Measurements from ENCODE around the gene ALKBH6. TPM values are rescaled to one million over a fixed set of nuclear protein-coding genes. Genes with fewer than 3 reads are reported as not detected.

The ALKBH6 gene
- polyA plus RNA-seq, 1 experiment = 17.5 TPM

DNA sequence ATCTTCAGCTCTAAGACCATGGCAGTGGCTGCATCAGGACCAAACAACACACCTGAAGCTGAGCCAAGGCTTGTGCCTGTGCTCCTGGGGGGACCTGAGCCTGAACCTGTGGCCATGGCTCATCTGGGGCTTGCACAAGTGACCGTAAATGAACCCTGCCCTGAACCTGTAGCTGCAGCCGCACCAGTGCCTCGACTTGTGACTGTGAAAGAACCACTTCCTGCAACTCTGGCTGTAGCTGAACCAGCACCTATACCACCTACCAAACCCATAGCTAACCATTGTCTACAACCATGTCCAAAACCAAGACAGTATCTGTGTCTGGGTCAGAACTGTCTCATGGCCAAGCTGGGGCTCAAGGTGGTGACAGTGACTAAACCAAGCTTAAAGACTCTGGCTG, 47.2 kb downstream of the ALKBH6 start:
- no peaks in the 10 kb centered on the region for H3K36me3 ChIP-seq (ENCODE audit: control insufficient read depth, insufficient read depth, low read length)
- TF ChIP-seq, protein P1, sequence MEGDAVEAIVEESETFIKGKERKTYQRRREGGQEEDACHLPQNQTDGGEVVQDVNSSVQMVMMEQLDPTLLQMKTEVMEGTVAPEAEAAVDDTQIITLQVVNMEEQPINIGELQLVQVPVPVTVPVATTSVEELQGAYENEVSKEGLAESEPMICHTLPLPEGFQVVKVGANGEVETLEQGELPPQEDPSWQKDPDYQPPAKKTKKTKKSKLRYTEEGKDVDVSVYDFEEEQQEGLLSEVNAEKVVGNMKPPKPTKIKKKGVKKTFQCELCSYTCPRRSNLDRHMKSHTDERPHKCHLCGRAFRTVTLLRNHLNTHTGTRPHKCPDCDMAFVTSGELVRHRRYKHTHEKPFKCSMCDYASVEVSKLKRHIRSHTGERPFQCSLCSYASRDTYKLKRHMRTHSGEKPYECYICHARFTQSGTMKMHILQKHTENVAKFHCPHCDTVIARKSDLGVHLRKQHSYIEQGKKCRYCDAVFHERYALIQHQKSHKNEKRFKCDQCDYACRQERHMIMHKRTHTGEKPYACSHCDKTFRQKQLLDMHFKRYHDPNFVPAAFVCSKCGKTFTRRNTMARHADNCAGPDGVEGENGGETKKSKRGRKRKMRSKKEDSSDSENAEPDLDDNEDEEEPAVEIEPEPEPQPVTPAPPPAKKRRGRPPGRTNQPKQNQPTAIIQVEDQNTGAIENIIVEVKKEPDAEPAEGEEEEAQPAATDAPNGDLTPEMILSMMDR (IDR thresholded peaks at IDR 0.05; ENCODE audit: insufficient read depth, low read depth, low read length) = no peak
- no peak overlapping the region for H3K4me3 ChIP-seq (ENCODE audit: low read depth, low read length)
- no peak for DNase-seq (ENCODE audit: low read depth)
- no peaks in the 10 kb centered on the region for H3K27me3 ChIP-seq (ENCODE audit: control insufficient read depth, insufficient read depth, low read length)
- POLR2A ChIA-PET = no interaction called here
- CTCF ChIA-PET = interaction anchor here (1.2 to 1.3 kb wide), 2 partner anchors 10 to 15 kb away, joined by 3 to 4 read pairs; no protein-coding TSS in a partner anchor

DNA sequence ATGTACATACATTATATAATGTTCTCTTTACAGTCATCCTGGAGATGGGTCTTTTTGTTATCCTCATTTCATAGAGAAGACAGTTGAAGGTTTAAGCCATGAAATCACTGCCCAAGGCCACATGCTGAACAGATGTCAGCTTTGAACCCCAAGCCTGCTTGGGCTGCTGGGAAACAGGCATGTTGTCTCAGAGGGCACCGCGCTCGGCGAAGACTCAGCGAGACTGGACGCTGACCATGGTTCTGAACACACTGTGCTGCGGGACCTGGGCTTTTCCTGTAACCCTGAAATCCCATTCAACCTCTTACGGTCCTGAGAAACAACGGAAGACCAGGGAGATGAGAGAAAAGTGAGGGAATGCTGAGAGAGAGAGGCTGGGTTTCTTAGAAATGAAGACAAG, 50.5 kb downstream of the ALKBH6 start:
- POLR2A ChIA-PET = no interaction called here
- CTCF ChIA-PET = interaction anchor here (0.6 kb wide), 1 partner anchor 34 kb away, joined by 3 read pairs; no protein-coding TSS in a partner anchor

DNA sequence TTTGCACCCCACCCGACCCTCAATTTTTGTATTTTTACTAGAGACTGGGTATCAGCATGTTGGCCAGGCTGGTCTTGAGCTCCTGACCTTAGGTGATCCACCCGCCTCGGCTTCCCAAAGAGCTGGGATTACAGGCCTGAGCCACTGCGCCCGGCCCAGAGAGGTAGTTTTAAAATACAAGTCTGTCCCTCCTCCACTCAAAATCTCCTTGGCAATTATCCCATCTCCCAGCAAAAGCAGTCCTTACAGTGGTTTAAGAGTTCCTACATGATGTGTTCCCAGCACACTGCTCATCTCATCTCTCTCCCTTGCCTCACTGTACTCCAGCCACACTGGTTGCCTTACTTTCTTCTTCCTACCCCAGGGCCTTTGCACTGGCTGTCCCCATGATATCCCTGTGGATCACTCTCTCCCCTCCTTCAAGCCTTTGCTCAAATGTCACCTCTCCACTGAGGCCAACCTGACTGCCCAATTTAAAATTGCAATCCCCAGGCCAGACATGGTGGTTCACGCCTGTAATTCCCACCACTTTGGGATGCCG, 53.5 kb downstream of the ALKBH6 start:
- Histone ChIP-seq H3K27me3 (ENCODE audit: control insufficient read depth, insufficient read depth, low read length) (peaks cover 24% of the 10 kb centered on the region), H3K36me3 (ENCODE audit: control insufficient read depth, insufficient read depth, low read length) (no peaks in the 10 kb centered on the region), H3K4me3 (ENCODE audit: low read depth, low read length) (no peak overlapping the region)
- DNase-seq (ENCODE audit: low read depth) = no peak
- ChIA-PET POLR2A (no interaction called here), CTCF (no interaction called here)
- TF ChIP-seq, protein P1 (IDR thresholded peaks at IDR 0.05; ENCODE audit: insufficient read depth, low read depth, low read length) = no peak

More for the DNA sequence above, 50.5 kb downstream of the ALKBH6 start:
- DNase-seq (ENCODE audit: low read depth) = no peak
- Histone ChIP-seq H3K4me3 (ENCODE audit: low read depth, low read length) (no peak overlapping the region), H3K36me3 (ENCODE audit: control insufficient read depth, insufficient read depth, low read length) (no peaks in the 10 kb centered on the region), H3K27me3 (ENCODE audit: control insufficient read depth, insufficient read depth, low read length) (peaks cover 15% of the 10 kb centered on the region)
- TF ChIP-seq, protein P1 (IDR thresholded peaks at IDR 0.05; ENCODE audit: insufficient read depth, low read depth, low read length) = no peak

DNA sequence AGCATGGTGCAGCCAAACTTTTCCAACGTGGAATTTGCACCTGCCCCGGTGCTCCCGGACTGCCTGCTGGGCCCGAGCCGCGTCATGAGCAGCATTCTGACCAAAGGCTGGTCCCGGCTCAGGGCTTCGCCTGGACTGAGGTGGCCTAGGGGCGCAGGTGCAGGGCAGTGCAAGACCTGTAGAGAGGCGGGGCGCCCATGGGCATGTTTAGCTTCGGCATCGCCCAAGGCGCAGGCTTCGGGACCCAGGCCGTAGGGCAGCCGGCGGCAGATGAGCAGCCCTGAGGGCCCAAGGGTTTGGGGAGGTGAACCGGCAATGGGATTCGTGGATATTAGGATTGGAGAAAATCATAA, 54.1 kb downstream of the ALKBH6 start:
- CTCF ChIA-PET = interaction anchor here (1.5 kb wide), 1 partner anchor 10 kb away, joined by 4 read pairs; no protein-coding TSS in a partner anchor
- no peak for DNase-seq (ENCODE audit: low read depth)
- no peak overlapping the region for H3K4me3 ChIP-seq (ENCODE audit: low read depth, low read length)
- H3K36me3 ChIP-seq (ENCODE audit: control insufficient read depth, insufficient read depth, low read length) = no peaks in the 10 kb centered on the region
- peaks cover 24% of the 10 kb centered on the region for H3K27me3 ChIP-seq (ENCODE audit: control insufficient read depth, insufficient read depth, low read length)
- TF ChIP-seq, protein P1 (IDR thresholded peaks at IDR 0.05; ENCODE audit: insufficient read depth, low read depth, low read length) = no peak
- POLR2A ChIA-PET = no interaction called here

Other genes starting within 250 kb of the ALKBH6 start
- 1.1 and 3.6 TPM in 2 replicates for gene ARHGAP33, start 238.6 kb downstream of the ALKBH6 start, polyA plus RNA-seq (2011; rRNA removed)
- gene PRODH2, start 201.4 kb downstream of the ALKBH6 start, polyA plus RNA-seq (2011; rRNA removed) = not detected in 2 replicates
- gene NPHS1, start 161.7 kb downstream of the ALKBH6 start, polyA plus RNA-seq (2011; rRNA removed) = not detected in 2 replicates
- gene KIRREL2, start 157.3 kb downstream of the ALKBH6 start, polyA plus RNA-seq (2011; rRNA removed) = 0.05 TPM in 1 of 2 replicates, not detected in the other
- gene APLP1, start 145.6 kb downstream of the ALKBH6 start, polyA plus RNA-seq (2011; rRNA removed) = 6.6 and 11.4 TPM in 2 replicates
- 2.9 and 4.9 TPM in 2 replicates for gene NFKBID, start 113.7 kb downstream of the ALKBH6 start, polyA plus RNA-seq (2011; rRNA removed)
- 0.74 and 1.2 TPM in 2 replicates for gene HCST, start 111.7 kb downstream of the ALKBH6 start, polyA plus RNA-seq (2011; rRNA removed)
- not detected in 2 replicates for gene TYROBP, start 105.9 kb downstream of the ALKBH6 start, polyA plus RNA-seq (2011; rRNA removed)
- 0.83 and 1.8 TPM in 2 replicates for gene LRFN3, start 77.8 kb downstream of the ALKBH6 start, polyA plus RNA-seq (2011; rRNA removed)
- 12.0 and 14.5 TPM in 2 replicates for gene SDHAF1, start 19.0 kb downstream of the ALKBH6 start, polyA plus RNA-seq (2011; rRNA removed)
- gene SYNE4, start 5.4 kb downstream of the ALKBH6 start, polyA plus RNA-seq (2011; rRNA removed) = 0.16 and 0.20 TPM in 2 replicates
- 14.7 and 23.9 TPM in 2 replicates for gene CLIP3, start 18.7 kb upstream of the ALKBH6 start, polyA plus RNA-seq (2011; rRNA removed)
- 8.2 and 11.0 TPM in 2 replicates for gene THAP8, start 40.1 kb upstream of the ALKBH6 start, polyA plus RNA-seq (2011; rRNA removed)
- 2.1 and 5.3 TPM in 2 replicates for gene WDR62, start 40.7 kb upstream of the ALKBH6 start, polyA plus RNA-seq (2011; rRNA removed)
- not detected in 2 replicates for gene OVOL3, start 96.9 kb upstream of the ALKBH6 start, polyA plus RNA-seq (2011; rRNA removed)
- gene POLR2I, start 100.7 kb upstream of the ALKBH6 start, polyA plus RNA-seq (2011; rRNA removed) = 67.1 and 94.0 TPM in 2 replicates
- 226 and 251 TPM in 2 replicates for gene TBCB, start 101.3 kb upstream of the ALKBH6 start, polyA plus RNA-seq (2011; rRNA removed)
- gene CAPNS1, start 125.9 kb upstream of the ALKBH6 start, polyA plus RNA-seq (2011; rRNA removed) = 929 and 1,299 TPM in 2 replicates
- gene COX7A1, start 138.2 kb upstream of the ALKBH6 start, polyA plus RNA-seq (2011; rRNA removed) = 193 and 569 TPM in 2 replicates
- 2.2 and 2.7 TPM in 2 replicates for gene ZNF565, start 200.5 kb upstream of the ALKBH6 start, polyA plus RNA-seq (2011; rRNA removed)
- 24.3 and 54.1 TPM in 2 replicates for gene ZNF146, start 200.9 kb upstream of the ALKBH6 start, polyA plus RNA-seq (2011; rRNA removed)